Cardiac septum (tissue), 1 donor: ENCODE measurements around the gene MYCBPAP. TPM values are rescaled to one million over a fixed set of nuclear protein-coding genes. Genes with fewer than 3 reads are reported as not detected.

Experiments
- DNase-seq: peaks from one replicate; pipeline ENCODE4 v3.0.0-alpha.2; 2020; ENCODE audit warnings: low spot score
- intact Hi-C: fragments of 100-400 bp; cut with DNase I; formaldehyde crosslinking; loops from one replicate; pipeline ENCODE4 v1.14.0; 2022
- total RNA-seq: library from RNA; stranded (reverse); fragmentation: NEBNext Ultra II Directional; extraction: Animal tissue kit (Norgen Biotek cat#: 25700); gene quantifications from one replicate; pipeline ENCODE4 v1.2.1, GENCODE V29; 2021
- donor health status: DM: no; HTN: no; CAD: no.

The MYCBPAP gene
- total RNA-seq, 1 donor from 2014 or later: 0.13 TPM

DNA sequence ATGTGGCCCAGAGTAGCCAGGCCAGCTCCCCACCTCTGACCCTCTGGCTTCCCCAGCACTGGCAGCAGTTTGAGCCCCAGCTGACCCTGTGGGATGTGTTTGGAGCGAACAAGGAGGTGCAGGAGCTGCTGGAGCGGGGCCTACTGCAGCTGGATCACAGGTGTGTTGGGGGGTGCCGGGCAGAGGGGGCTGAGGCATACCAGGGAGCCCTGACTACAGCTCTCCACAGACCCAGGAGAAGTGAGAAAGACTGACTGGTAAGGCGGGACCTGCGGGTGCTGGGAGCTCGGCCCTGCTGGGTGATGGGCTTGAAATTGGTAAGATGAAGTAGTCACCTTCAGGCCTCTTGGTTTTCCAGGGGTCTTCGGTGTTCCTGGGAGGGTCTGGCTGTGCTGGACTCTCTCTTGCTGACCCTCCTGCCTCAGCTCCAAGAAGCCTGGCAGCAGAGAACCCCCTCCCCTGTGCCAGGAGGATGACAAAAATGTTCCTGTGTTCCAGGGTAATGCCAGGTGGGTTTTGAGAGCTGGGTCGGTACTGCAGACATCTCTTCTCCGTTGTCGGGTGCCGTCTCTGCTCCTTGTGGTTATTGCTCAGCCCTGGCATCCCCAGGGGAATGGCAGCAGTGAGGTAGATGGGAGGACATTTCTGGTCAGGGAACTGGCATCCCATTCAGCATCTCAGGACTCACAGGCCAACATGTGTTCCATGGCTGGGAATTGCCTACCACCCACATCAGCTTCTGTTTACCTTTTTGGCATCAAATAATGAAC is 23.7 kb upstream of the MYCBPAP start:
- no peak for DNase-seq
- intact Hi-C loops: loop anchor here (5.0 to 10.0 kb wide), 2 partner anchors 143 to 200 kb away; no protein-coding TSS in a partner anchor

- DNase-seq: peak; percentile 61
- intact Hi-C loops: loop anchor here (10.0 kb wide), 1 partner anchor 197 kb away; no protein-coding TSS in a partner anchor
Measured at GRCh38 chr17:50487213-50488096, 20.8 kb upstream of the MYCBPAP start.

- peak; percentile 26 for DNase-seq
- intact Hi-C loops: loop anchor here (10.0 kb wide), 1 partner anchor 196 kb away; no protein-coding TSS in a partner anchor
Measured at GRCh38 chr17:50488880-50489279, 19.4 kb upstream of the MYCBPAP start.

DNA sequence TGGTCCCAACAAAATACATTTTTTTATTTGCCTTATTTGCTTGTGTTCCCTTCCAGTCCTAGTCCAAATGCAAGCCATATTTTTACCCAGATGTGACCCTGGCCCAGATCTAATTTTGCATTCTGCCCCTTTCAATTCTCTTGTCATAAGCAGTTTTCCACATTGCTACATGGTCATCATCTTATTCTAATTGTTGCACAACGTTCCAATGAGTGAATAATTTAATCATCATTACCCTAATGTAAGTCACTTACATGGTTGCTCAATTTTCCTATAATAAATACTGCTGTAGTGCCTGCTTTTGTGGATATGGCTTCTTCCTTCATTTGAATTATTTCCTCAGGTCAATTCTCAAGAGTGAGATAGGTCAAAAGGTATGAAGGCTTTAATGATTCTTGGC is 16.7 kb upstream of the MYCBPAP start:
- DNase-seq: no peak
- intact Hi-C loops: no loop called here

DNA sequence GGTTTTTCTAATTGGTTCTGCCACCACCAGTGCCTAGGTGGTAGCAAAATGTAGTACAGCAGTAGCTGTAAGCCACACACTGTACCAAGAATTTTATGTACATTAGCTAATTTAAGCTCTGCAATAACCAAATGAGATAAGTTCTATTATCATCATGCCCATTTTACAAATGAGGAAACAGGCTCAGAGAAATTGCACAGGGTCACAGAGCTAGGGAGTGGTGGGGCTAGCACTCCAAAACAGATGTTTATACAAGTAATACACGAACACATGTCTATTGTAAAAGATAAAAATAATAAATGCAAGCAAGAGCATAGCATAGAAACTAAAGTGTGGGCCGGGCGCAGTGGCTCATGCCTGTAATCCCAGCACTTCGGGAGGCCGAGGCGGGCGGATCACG is 16.0 kb upstream of the MYCBPAP start:
- no peak for DNase-seq
- intact Hi-C loops: no loop called here

GRCh38 chr17:50493744-50494143 is 14.5 kb upstream of the MYCBPAP start:
- DNase-seq: no peak
- intact Hi-C loops: no loop called here

DNA sequence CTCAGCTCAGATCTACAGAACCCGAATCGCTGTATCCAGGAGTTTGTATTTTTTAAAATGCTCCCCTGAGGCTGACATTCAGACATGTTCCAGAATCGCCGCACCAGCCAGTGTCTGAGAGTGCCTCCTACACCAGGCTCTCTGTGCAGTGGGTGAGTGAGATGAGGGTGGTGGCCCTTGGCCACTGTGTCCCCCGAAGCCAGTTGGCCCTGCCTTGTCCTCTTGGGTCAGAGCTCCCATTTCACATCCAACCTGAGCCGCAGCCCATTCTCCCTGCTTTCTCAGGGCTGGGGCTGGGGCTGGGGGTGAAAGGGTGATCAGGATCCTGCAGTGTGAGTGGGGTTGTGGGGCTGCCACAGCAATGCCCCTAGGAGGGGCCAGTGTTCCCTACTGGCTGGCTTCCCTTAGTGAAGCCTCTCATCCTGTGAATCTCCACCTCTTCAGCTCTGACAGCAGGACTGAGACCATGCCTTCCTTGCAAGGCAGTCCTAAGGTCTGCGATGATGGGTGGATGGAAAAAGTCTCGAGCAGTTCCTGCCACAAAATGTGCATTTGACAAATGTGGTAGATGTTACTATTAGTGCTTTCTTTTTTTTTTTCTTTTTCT is 12.9 kb upstream of the MYCBPAP start:
- peak; percentile 17 for DNase-seq
- intact Hi-C loops: no loop called here

DNA sequence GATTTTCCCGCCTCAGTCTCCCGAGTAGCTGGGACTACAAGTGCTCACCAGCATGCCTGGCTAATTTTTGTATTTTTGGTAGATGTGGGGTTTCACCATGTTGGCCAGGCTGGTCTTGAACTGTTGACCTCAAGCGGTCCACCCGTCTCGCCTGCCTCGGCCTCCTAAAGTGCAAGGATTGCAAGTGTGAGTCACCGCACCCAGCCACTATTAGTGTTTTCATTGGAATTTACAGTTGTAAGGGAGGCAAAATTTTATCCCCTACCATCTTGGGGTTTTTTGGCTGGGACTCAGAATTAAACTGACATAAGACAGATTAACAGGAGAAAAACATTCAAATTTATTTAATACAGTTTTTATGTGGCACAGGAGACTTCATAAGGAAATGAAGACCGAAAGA is 12.3 kb upstream of the MYCBPAP start:
- DNase-seq: no peak
- intact Hi-C loops: no loop called here

DNA sequence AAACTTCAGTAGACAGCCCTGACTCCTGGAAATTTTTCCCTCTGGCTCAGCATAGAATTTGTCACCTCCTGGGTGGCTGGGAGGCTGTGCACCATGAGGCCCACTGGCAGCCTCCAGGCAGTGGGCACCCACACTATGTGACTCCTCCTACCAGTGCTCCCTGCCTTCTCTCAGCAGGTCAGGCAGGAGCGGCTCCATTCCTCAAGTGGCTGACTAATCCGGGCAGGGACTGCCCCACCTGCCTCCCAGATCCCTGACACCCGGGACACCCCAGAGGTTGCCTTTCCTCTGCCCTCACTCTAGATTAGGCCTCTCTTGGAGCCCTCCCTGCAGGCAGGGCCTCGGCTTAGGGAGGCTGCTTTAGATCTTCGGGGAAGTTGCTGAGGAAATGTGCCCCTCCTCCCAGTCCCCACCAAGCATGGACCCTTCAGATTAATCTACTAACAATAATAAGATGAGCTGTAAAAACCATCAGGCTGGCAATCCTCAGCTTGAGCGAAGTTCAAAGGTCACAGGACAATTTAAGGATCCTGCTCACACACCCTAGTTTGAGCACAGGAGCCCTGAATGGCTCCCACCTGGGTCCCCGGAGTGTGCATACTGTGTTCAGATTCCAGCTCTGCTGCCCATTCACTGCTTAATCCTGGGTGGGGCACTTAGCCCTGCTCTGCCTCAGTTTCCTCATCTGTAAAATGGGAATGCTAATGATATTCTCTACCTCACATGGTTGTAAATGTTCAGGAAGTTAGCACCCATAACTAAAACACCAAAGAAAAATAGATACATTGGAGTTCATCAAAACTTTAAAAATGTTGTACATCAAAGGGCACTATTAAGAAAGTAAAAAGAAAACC is 10.0 kb upstream of the MYCBPAP start:
- intact Hi-C loops: no loop called here
- DNase-seq: no peak

- intact Hi-C loops: no loop called here
- no peak for DNase-seq
Measured at GRCh38 chr17:50499270-50499669, 9.0 kb upstream of the MYCBPAP start.

DNA sequence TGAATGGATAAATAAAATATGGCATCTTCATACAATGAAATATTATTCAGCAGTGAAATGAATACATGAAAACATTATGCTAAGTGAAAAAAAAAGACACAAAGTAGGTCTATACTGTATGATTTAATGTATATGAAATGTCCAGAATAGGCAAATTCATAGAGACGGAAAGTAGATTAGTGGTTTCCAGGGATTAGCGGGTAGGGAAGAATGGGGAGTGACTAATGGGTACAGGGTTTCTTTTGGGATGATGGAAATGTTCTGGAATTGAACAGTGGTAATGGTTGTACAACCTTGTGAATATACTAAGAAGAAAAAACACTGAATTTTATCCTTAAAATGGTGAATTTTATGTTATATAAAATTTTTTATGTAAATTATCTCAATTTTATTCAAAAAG is 8.5 kb upstream of the MYCBPAP start:
- intact Hi-C loops: no loop called here
- no peak for DNase-seq

- no peak for DNase-seq
- intact Hi-C loops: no loop called here
Measured at GRCh38 chr17:50501054-50501453, 7.2 kb upstream of the MYCBPAP start.

DNA sequence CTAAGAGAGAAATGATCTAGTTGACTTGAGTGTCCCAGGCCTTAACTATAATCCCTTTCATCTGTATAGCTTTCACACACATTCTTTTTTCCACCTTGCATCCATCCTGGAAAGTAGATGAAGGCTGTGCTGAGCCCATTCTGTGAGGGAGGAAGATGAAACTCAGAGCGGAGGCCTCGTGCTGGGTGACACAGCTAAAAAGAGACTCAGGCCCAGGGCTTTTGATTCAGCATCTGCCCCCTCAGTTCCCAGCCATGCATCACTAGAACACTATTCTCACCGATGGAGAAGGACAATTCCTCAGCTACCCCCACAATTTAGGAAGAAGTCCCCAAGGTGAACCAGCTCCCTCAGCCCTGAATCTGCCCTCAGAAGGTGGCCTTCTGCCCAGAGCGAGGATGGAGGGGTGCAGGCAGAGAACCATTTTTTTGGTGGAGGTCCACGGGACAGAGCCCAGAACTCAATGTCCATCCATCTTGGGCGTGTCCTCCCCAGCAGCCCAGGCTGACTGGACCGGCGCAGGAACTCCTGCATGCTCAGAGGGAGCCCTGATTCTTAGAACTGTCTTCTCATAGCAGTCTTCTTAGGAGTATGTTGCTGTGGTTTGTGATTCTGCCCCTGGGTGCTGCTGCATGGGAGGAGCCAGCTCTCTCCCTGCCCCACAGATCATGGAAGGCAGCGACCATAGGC is 5.8 kb upstream of the MYCBPAP start:
- intact Hi-C loops: no loop called here
- DNase-seq: no peak

GRCh38 chr17:50505591-50506130 is 2.6 kb upstream of the MYCBPAP start:
- intact Hi-C loops: loop anchor here (5.0 kb wide), 1 partner anchor 37 kb away; no protein-coding TSS in a partner anchor
- no peak for DNase-seq

DNA sequence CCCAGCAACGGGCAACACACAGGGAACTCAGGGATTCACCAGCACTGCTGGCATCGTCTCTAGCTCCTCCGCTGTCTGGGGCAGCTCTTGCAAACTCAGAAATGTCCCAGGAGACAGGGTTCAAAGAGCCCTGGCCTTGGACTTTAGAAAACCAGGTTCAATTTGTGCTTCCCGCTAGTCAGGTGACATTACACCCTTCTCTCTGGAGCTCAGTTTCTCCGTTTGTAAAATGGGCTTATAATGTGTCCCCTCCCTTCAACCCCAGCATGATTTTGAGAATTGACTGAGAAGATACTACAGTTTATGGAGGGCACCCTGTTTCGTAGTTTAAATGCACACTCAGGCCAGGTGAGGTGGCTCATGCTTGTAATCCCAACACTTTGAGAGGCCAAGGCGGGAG is 1.9 kb upstream of the MYCBPAP start:
- DNase-seq: no peak
- intact Hi-C loops: loop anchor here (5.0 kb wide), 1 partner anchor 36 kb away; no protein-coding TSS in a partner anchor

DNA sequence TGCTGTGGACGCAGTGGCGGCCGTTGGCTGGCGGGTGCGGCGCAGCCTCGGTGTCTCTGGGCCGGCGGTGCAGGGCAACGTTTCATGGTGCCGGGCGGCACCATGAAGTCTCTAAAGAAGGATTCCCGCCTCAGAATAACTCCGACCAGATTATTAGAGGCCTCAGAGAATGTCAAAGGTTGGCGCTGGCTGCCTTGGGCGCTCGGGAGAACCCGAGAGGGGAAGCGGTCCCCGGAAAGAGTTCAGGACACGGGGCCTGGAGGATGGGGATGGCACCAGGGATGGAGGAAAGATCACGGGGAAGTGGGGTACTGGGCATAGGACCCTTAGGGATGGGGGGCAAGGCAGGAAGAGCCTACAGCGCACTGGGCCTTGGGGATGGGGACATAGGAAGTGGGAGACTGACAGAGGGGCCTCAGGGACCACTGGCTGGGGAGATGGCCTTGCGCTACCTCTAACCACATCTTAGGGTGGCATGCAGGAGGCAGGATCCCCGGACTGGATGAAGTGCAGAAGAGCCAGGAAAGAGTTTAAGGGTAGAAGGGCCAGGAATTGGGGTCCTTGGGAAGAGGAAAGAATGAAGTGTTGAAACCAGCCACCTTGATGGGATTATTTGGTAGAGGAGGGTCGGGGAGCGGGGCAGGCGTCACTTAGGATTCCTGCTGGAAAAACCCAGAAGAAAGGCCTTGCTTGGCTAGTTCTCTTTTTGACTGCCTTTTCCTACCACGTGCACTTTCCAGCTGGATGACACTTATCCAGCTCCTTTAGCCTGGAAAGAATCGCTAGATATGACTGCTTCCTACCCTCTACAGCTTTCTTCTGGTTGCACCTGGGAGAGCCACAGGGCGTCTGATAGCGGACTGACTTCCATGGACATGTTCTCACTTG is 578 bp downstream of the MYCBPAP start:
- intact Hi-C loops: loop anchor here (5.0 kb wide), 1 partner anchor 33 kb away; no protein-coding TSS in a partner anchor

DNA sequence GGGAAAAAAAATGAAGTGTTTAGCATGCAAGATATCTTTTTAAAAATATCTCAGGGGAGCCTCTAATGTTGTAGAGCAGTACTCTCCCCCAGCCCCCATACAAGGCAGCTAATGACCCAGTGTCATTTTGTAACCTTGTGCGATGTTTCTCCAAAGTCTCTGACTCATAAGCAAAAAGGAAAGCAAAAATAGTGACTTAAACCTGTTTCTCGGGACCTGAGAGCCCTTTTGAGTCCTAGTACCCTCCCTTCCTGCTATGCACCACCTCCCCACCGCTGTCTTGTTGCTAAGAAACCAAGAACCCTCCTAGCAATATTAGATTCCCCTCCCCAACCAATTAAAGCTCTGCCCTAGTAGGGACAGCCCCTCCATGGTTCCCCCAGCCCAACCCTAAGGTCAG is 2.8 kb downstream of the MYCBPAP start:
- intact Hi-C loops: no loop called here
- no peak for DNase-seq

More for the DNA sequence above, 578 bp downstream of the MYCBPAP start:
- no peak for DNase-seq
